Adrenal gland (tissue), 19 donors: ENCODE results near the gene IL17RD. TPM values are rescaled to one million over a fixed set of nuclear protein-coding genes. Genes with fewer than 3 reads are reported as not detected.

ENCODE experiments used
- DNase-seq, 7 donors: peaks; one replicate each; pipeline ENCODE4 v3.0.0-alpha.2; 2019 to 2020
- H3K27ac ChIP-seq, 5 donors: fragments of 200-600 bp; sonication (generic) in 4 of 5; 1 replicate in 3 of 5; 2 replicates in 2 of 5; pipeline versions ENCODE4 v1.5.1 to v1.8.0; 2016 to 2020; ENCODE audit warnings: mild to moderate bottlenecking in 1 of 5
- H3K27me3 ChIP-seq: fragments of 200-600 bp; 2 replicates; pipeline ENCODE4 v1.8.0; 2021
- H3K36me3 ChIP-seq, 2 donors: fragments of 200-600 bp; replicated peaks in 1 of 2; 1 replicate in 1 of 2; 2 replicates in 1 of 2; pipeline versions ENCODE4 v1.5.1 to v1.8.0; 2018 to 2022
- H3K4me1 ChIP-seq, 2 donors: fragments of 200-600 bp; replicated peaks in 1 of 2; 1 replicate in 1 of 2; 2 replicates in 1 of 2; pipeline versions ENCODE4 v1.5.1 to v1.8.0; 2018 to 2021
- H3K4me3 ChIP-seq, 4 donors: fragments of 200-600 bp; sonication (generic) in 3 of 4; one replicate each; pipeline ENCODE4 v1.5.1; 2016 to 2018
- H3K9me3 ChIP-seq, 3 donors: fragments of 200-600 bp; sonication (generic) in 1 of 3; replicated peaks in 1 of 3; 1 replicate in 2 of 3; 2 replicates in 1 of 3; pipeline versions ENCODE4 v1.5.1 to v1.8.0; 2016 to 2021
- CTCF ChIP-seq, 6 experiments: fragments of 450-650 bp in 4 of 6; fragments of 200-600 bp in 2 of 6; sonication (generic) in 1 of 6; IDR thresholded peaks; 1 replicate in 5 of 6; 2 replicates in 1 of 6; pipeline versions ENCODE4 v1.5.1 to v1.8.0; 2016 to 2021; ENCODE audit warnings: antibody characterized with exemption in 6 of 6, mild to moderate bottlenecking in 2 of 6, moderate library complexity in 1 of 6
- POLR2A ChIP-seq, 2 donors: fragments of 450-650 bp; IDR thresholded peaks; one replicate each; pipeline ENCODE4 v1.6.1; 2017; ENCODE audit warnings: antibody characterized with exemption in 2 of 2, mild to moderate bottlenecking in 2 of 2, moderate library complexity in 1 of 2
- WGBS, 4 donors: extraction: QIAGEN DNeasy Blood & Tissue Kit in 2 of 4; methylation state at CpG; one replicate each; pipeline versions ENCODE4 v1.1.5 to v1.1.7; 2013 to 2017; 5-methylcytosine and 5-hydroxymethylcytosine counted together
- intact Hi-C, 2 donors: fragments of 100-400 bp; cut with DNase I; formaldehyde crosslinking; loops; one replicate each; pipeline versions ENCODE4 v1.14.1 to v1.15.0; 2022 to 2023
- long read RNA-seq, 10 donors: library from polyadenylated mRNA in 3 of 10; unstranded in 2 of 10; stranded (forward) in 1 of 10; transcript quantifications; one replicate each; pipeline ENCODE4 v2.0.0 and lab custom pipeline, GENCODE V29; 2021 to 2026
- polyA plus RNA-seq, 3 donors: library from polyadenylated mRNA; stranded (reverse); fragments of 200-250 nt in 2 of 3; fragments of 350-450 nt in 1 of 3; fragmentation: Illumina TruSeq in 1 of 3; extraction: RNeasy Lipid Tissue Mini Kit (QIAGEN cat#74804) in 1 of 3; gene quantifications; one replicate each; pipeline ENCODE4 v1.2.3, GENCODE V29; 2013 to 2014
- total RNA-seq, 9 donors: library from RNA; depleted of rRNA in 4 of 9; stranded (reverse); fragments of >200 nt in 4 of 9; fragments of 120-200 nt in 1 of 9; fragmentation: NEBNext Ultra II Directional in 1 of 9; extraction: Animal tissue kit (Norgen Biotek cat#: 25700) in 1 of 9; gene quantifications; one replicate each; pipeline versions ENCODE4 v1.1.0 to v1.2.4, GENCODE V29; 2013 to 2023
- donor health status: healthy with polysubstance abuse.
- donor health status: Bipolar disorder and iron deficiency.
- donor health status: DM: yes; HTN: yes; CAD: no.
- donor health status: DM: no; HTN: no; CAD: no.
- donor health status: DM: no; HTN: no; CAD: no.
- donor health status: DM: yes; HTN: yes; CAD: no.

Gene IL17RD
- 1 to 10 TPM in 8 of 9 donors, under 1 TPM in 1; 0.93 to 7.1 (median 1.7) TPM for total RNA-seq
- under 1 TPM; 0.44 to 0.90 (median 0.48) TPM for polyA plus RNA-seq
- long read RNA-seq, donor 1 = 0 reads
- long read RNA-seq, donor 2 = 0 reads
- long read RNA-seq, donor 3 = 0 reads
- long read RNA-seq, donor 4, partial matches to known transcripts = 0 of 1 reads
- long read RNA-seq, donor 4, other reads (novel, unspliced or antisense) = 1 of 1 reads
- long read RNA-seq, donor 5 = 0 reads
- long read RNA-seq, donor 6 = 0 reads
- long read RNA-seq, donor 7 = 0 reads
- long read RNA-seq, donor 8, full-length matches to known transcripts = 1 of 1 reads
- long read RNA-seq, donor 8, partial matches to known transcripts = 0 of 1 reads
- long read RNA-seq, donor 8, other reads (novel, unspliced or antisense) = 0 of 1 reads
- long read RNA-seq, donor 9 = 0 reads
- long read RNA-seq, donor 10 = 0 reads

GRCh38 chr3:57164657-57165573 lies at the start of gene IL17RD:
Gene IL17RD, minus strand, starts transcription at chr3:57165353. Its CDS starts 67 bp downstream, at chr3:57165286.
- no peak within 1 kb of the TSS for H3K27ac ChIP-seq

DNA sequence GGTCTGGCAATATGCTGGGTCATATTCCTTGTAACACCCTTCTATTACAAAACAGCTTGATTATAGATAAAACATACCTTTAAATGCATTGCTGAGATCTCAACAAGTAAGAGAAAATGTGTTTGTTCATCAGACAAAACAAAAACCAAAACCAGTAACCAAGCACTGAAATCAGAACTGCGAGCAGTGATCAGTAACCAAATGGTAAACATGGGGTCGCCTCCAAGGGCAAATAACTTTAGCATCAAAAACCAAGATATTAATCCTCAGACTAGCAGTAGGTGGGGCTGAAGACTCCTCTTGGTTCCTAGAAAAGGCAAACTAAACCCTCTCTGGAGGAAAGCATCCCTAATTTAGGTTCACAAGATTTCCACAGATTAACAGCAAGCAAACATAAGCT lies 41.3 kb upstream of the IL17RD start:
- WGBS, 4 donors = 94 to 98% (median 96%) methylated on average over 2 of the region's 2 CpGs
- no peaks in the 10 kb centered on the region for H3K9me3 ChIP-seq
- no peak for DNase-seq
- no peaks in the 10 kb centered on the region for H3K27me3 ChIP-seq
- no peak overlapping the region for H3K4me3 ChIP-seq
- no peaks in the 10 kb centered on the region for H3K4me1 ChIP-seq
- no peak for TF ChIP-seq POLR2A (IDR thresholded peaks at IDR 0.05)
- no peak for TF ChIP-seq CTCF (IDR thresholded peaks at IDR 0.05)
- no peak overlapping the region for H3K27ac ChIP-seq
- intact Hi-C loops = no loop called here
- no peaks in the 10 kb centered on the region for H3K36me3 ChIP-seq

More at GRCh38 chr3:57164657-57165573, at the start of gene IL17RD:
- no peaks in the 10 kb centered on the region for H3K9me3 ChIP-seq
- no peaks in the 10 kb centered on the region for H3K27me3 ChIP-seq
- peak within 1 kb of the TSS in 3 of 4 donors; percentile 23 to 81 (median 68) for H3K4me3 ChIP-seq
- peak in 1 of 2 donors; percentile 17 for TF ChIP-seq POLR2A (IDR thresholded peaks at IDR 0.05)
- no peak for TF ChIP-seq CTCF (IDR thresholded peaks at IDR 0.05)
- peak; percentile 61 to 81 (median 76) for DNase-seq
- no peaks in the 10 kb centered on the region for H3K36me3 ChIP-seq
- H3K4me1 ChIP-seq = peaks cover 3 to 11% of the 10 kb centered on the region in 2 donors
- 0% methylated on average over 6 to 98 of the region's 98 CpGs for WGBS, 4 donors
- intact Hi-C loops = loop anchor here in 1 of 2 donors (5.0 kb wide), 1 partner anchor 63 kb away; no protein-coding TSS in a partner anchor

DNA sequence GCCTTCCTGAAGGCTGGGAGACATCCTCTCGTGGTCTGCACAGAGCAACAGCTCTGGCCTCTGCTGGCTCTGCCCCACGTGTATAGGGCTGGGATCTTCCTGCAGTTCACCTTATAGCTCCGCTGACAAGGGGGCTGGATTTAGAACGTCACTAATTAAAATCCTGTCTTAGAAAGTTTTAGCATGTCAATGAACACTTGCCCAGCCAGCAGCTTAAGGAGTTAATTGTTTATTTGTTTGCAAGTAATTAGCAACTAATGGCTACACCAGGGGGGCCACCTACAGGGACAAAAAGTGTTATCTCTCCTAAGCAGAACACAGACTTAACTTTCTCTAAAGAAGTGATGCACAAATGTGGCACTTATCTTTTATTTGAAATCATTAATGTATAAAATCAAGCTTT lies 34.7 kb upstream of the IL17RD start, which contains the start of gene HESX1:
HESX1 (minus strand) TSS at position 84 of the 403 bp plus-strand sequence; CDS start at position 24, 60 bp downstream.
- TF ChIP-seq CTCF (IDR thresholded peaks at IDR 0.05) = no peak
- TF ChIP-seq POLR2A (IDR thresholded peaks at IDR 0.05) = no peak
- intact Hi-C loops = no loop called here
- 63 to 72% (median 65%) methylated on average over 4 of the region's 4 CpGs for WGBS, 4 donors
- H3K27me3 ChIP-seq = no peaks in the 10 kb centered on the region
- no peaks in the 10 kb centered on the region for H3K36me3 ChIP-seq
- no peaks in the 10 kb centered on the region for H3K9me3 ChIP-seq
- no peak within 1 kb of the TSS for H3K27ac ChIP-seq
- no peaks in the 10 kb centered on the region for H3K4me1 ChIP-seq
- no peak for DNase-seq
- H3K4me3 ChIP-seq = no peak within 1 kb of the TSS

- Histone ChIP-seq H3K36me3 (no peaks in the 10 kb centered on the region), H3K4me3 (no peak overlapping the region), H3K4me1 (no peaks in the 10 kb centered on the region), H3K27me3 (no peaks in the 10 kb centered on the region), H3K27ac (no peak overlapping the region), H3K9me3 (no peaks in the 10 kb centered on the region)
- 85 to 89% (median 87%) methylated on average over 4 of the region's 4 CpGs for WGBS, 4 donors
- TF ChIP-seq CTCF (IDR thresholded peaks at IDR 0.05) = no peak
- TF ChIP-seq POLR2A (IDR thresholded peaks at IDR 0.05) = no peak
- DNase-seq = no peak
- intact Hi-C loops = no loop called here
These were observed 29.5 kb upstream of the IL17RD start for GRCh38 chr3:57194641-57195040.
